MCF 10A (cell line): ENCODE measurements around the gene GPC5. TPM values are rescaled to one million over a fixed set of nuclear protein-coding genes. Genes with fewer than 3 reads are reported as not detected.
A peak's percentile ranks its signal among the peaks of the same experiment; 100 is the strongest.
"Not testable (repeated sequence)": the region's sequence is repeated elsewhere in the genome, so short reads cannot be mapped to it uniquely, and the experiment has no call there.

ENCODE experiments used
- BruUV-seq: library from RNA; stranded (reverse); fragments of 400-500 nt; replicated peaks from 2 replicates; lab custom pipeline; 2021; lab: Mats Ljungman, UMichigan
- CTCF ChIA-PET: fragments of 300-600 bp; sonication (Branson Sonifier 250); formaldehyde crosslinking; extraction: SDS; loops from one replicate; lab custom pipeline; 2021; ENCODE audit warnings: antibody characterized with exemption, inconsistent platforms; lab: Yijun Ruan, JAX
- POLR2A ChIA-PET: fragments of 300-600, 350-650 bp; sonication (Branson Sonifier 250); formaldehyde crosslinking; extraction: SDS; loops from one replicate; lab custom pipeline; 2020; ENCODE audit warnings: antibody characterized with exemption, inconsistent platforms; lab: Yijun Ruan, JAX
- DNase-seq: peaks from one replicate; pipeline ENCODE4 v3.0.0-alpha.2; 2018; ENCODE audit not compliant: unreplicated experiment
- H3K27ac Mint-ChIP-seq: one replicate; pipeline ENCODE4 v1.8.0; 2022; ENCODE audit warnings: mild to moderate bottlenecking, low read depth, mixed read lengths; ENCODE audit not compliant: unreplicated experiment
- H3K27me3 Mint-ChIP-seq: one replicate; pipeline ENCODE4 v1.8.0; 2022; ENCODE audit warnings: mixed read lengths; ENCODE audit not compliant: insufficient read depth, unreplicated experiment
- H3K36me3 Mint-ChIP-seq: one replicate; pipeline ENCODE4 v1.8.0; 2022; ENCODE audit warnings: mild to moderate bottlenecking, moderate library complexity, mixed read lengths; ENCODE audit not compliant: insufficient read depth, unreplicated experiment
- H3K4me1 Mint-ChIP-seq: one replicate; pipeline ENCODE4 v1.8.0; 2022; ENCODE audit warnings: mixed read lengths; ENCODE audit not compliant: insufficient read depth, unreplicated experiment
- H3K4me3 Mint-ChIP-seq: one replicate; pipeline ENCODE4 v1.8.0; 2022; ENCODE audit warnings: mild to moderate bottlenecking, moderate library complexity, mixed read lengths; ENCODE audit not compliant: unreplicated experiment
- H3K9me3 Mint-ChIP-seq: one replicate; pipeline ENCODE4 v1.8.0; 2022; ENCODE audit warnings: mixed read lengths; ENCODE audit not compliant: unreplicated experiment
- CTCF ChIP-seq: fragments of 200-600 bp; IDR thresholded peaks from one replicate; pipeline ENCODE4 v1.8.0; 2022; ENCODE audit warnings: antibody characterized with exemption, mild to moderate bottlenecking; ENCODE audit not compliant: unreplicated experiment
- intact Hi-C: fragments of 100-400 bp; cut with micrococcal nuclease; formaldehyde crosslinking; loops from 2 replicates; pipeline ENCODE4 v1.14.1; 2022
- total RNA-seq: library from RNA; stranded (reverse); gene quantifications from 2 replicates; pipeline ENCODE4 v1.2.3, GENCODE V29; 2022

GPC5 gene
- total RNA-seq, 1 experiment from 2014 or later = not detected

GRCh38 chr13:92530364-92530763, 1131.9 kb downstream of the GPC5 start:
- Mint-ChIP-seq H3K4me1 (no peaks in the 10 kb centered on the region), H3K27ac (no peak overlapping the region), H3K4me3 (no peak overlapping the region), H3K36me3 (no peaks in the 10 kb centered on the region), H3K27me3 (no peaks in the 10 kb centered on the region), H3K9me3 (no peaks in the 10 kb centered on the region)
- intact Hi-C loops = loop anchor here (1.0 to 2.0 kb wide), 2 partner anchors 175 to 344 kb away; no protein-coding TSS in a partner anchor
- TF ChIP-seq CTCF = peak; percentile 21
- ChIA-PET POLR2A (no interaction called here), CTCF (interaction anchor here (0.7 to 1.2 kb wide), 5 partner anchors 37 to 352 kb away, joined by 3 to 4 read pairs (median 3); no protein-coding TSS in a partner anchor)
- no peak for DNase-seq
- no TSS peak for BruUV-seq

- no peaks in the 10 kb centered on the region for H3K27me3 Mint-ChIP-seq
- no peak for DNase-seq
- intact Hi-C loops = no loop called here
- no TSS peak for BruUV-seq
- POLR2A ChIA-PET = no interaction called here
- peaks cover 16% of the 10 kb centered on the region for H3K4me1 Mint-ChIP-seq
- no peak overlapping the region for H3K27ac Mint-ChIP-seq
- no peak overlapping the region for H3K4me3 Mint-ChIP-seq
- no peak for TF ChIP-seq CTCF
- H3K36me3 Mint-ChIP-seq = no peaks in the 10 kb centered on the region
- no peaks in the 10 kb centered on the region for H3K9me3 Mint-ChIP-seq
- CTCF ChIA-PET = no interaction called here
Observed at GRCh38 chr13:92535222-92536006, 1137.0 kb downstream of the GPC5 start.

GRCh38 chr13:92537471-92537870, 1139.0 kb downstream of the GPC5 start:
- Mint-ChIP-seq H3K9me3 (peaks cover 7% of the 10 kb centered on the region), H3K4me1 (peaks cover 16% of the 10 kb centered on the region), H3K36me3 (no peaks in the 10 kb centered on the region), H3K27ac (peak overlapping the region; percentile 47), H3K4me3 (no peak overlapping the region), H3K27me3 (no peaks in the 10 kb centered on the region)
- no peak for DNase-seq
- intact Hi-C loops = no loop called here
- BruUV-seq = no TSS peak
- TF ChIP-seq CTCF = no peak
- POLR2A ChIA-PET = interaction anchor here (0.7 kb wide), 1 partner anchor 22 kb away, joined by 3 read pairs; no protein-coding TSS in a partner anchor
- CTCF ChIA-PET = no interaction called here

GRCh38 chr13:92538164-92538563, 1139.7 kb downstream of the GPC5 start:
- intact Hi-C loops = no loop called here
- H3K4me1 Mint-ChIP-seq = peaks cover 16% of the 10 kb centered on the region
- H3K9me3 Mint-ChIP-seq = peaks cover 14% of the 10 kb centered on the region
- no TSS peak for BruUV-seq
- H3K27ac Mint-ChIP-seq = peak overlapping the region; percentile 47
- H3K27me3 Mint-ChIP-seq = no peaks in the 10 kb centered on the region
- no peak for DNase-seq
- no peak for TF ChIP-seq CTCF
- ChIA-PET CTCF (no interaction called here), POLR2A (no interaction called here)
- no peaks in the 10 kb centered on the region for H3K36me3 Mint-ChIP-seq
- no peak overlapping the region for H3K4me3 Mint-ChIP-seq

- H3K9me3 Mint-ChIP-seq = peaks cover 17% of the 10 kb centered on the region
- intact Hi-C loops, H3K4me3 Mint-ChIP-seq, POLR2A ChIA-PET, DNase-seq, BruUV-seq, H3K36me3 Mint-ChIP-seq, H3K27ac Mint-ChIP-seq, H3K27me3 Mint-ChIP-seq, CTCF ChIA-PET: not testable (repeated sequence)
- H3K4me1 Mint-ChIP-seq = peaks cover 16% of the 10 kb centered on the region
Observed at GRCh38 chr13:92539148-92539547, 1140.7 kb downstream of the GPC5 start.
